Measurements from ENCODE around the gene IGFL2. TPM values are rescaled to one million over a fixed set of nuclear protein-coding genes. Genes with fewer than 3 reads are reported as not detected.

Gene IGFL2
- total RNA-seq, 1 experiment from 2014 or later, result not detected

- RAD21 ChIA-PET (ENCODE audit: low non-redundant PET in 1 of 2, low total read pairs in 2 of 2, uncharacterized antibody in 2 of 2, unreplicated experiment in 2 of 2), result no interaction called here
- Histone ChIP-seq H3K27me3 (ENCODE audit: insufficient read depth, low read length) (no peaks in the 10 kb centered on the region), H3K27ac (ENCODE audit: low read depth, low read length) (no peak overlapping the region)
Measured at GRCh38 chr19:46111376-46111775, 36.7 kb upstream of the IGFL2 start.

More at GRCh38 chr19:46111376-46111775, 36.7 kb upstream of the IGFL2 start:
- no peak for TF ChIP-seq ZNF274 (IDR thresholded peaks at IDR 0.05; ENCODE audit: low read depth, low read length)
- TF ChIP-seq MAX (IDR thresholded peaks at IDR 0.05), result no peak
- TF ChIP-seq SIN3A (IDR thresholded peaks at IDR 0.05; ENCODE audit: low read depth), result no peak
- TF ChIP-seq EZH2phosphoT487 (IDR thresholded peaks at IDR 0.05; ENCODE audit: borderline replicate concordance), result no peak
- no peak for TF ChIP-seq CEBPB (IDR thresholded peaks at IDR 0.05; ENCODE audit: low read depth)
- no peak for TF ChIP-seq ATF3 (IDR thresholded peaks at IDR 0.05)
- TF ChIP-seq POLR2A (IDR thresholded peaks at IDR 0.05; ENCODE audit: borderline replicate concordance, extremely low read depth, insufficient read depth, insufficient read length), result no peak
- no peak for TF ChIP-seq JUND (IDR thresholded peaks at IDR 0.05)
- TF ChIP-seq CTCF (IDR thresholded peaks at IDR 0.05 in 2 of 3, conservative IDR thresholded peaks at IDR 0.05 in 1 of 3; ENCODE audit: borderline replicate concordance in 1 of 3, insufficient read depth in 1 of 3, low read depth in 2 of 3, low read length in 2 of 3), result no peak
- TF ChIP-seq EGR1 (IDR thresholded peaks at IDR 0.05; ENCODE audit: low read depth), result no peak
- DNase-seq (ENCODE audit: low read depth, low spot score) (no peak), ATAC-seq (no peak)
- ChIA-PET CTCF (no interaction called here), POLR2A (no interaction called here)
- no peak overlapping the region for H3K4me3 ChIP-seq (replicated peaks in 1 of 2; ENCODE audit: low read depth in 1 of 2, low read length in 2 of 2)
- H3K4me2 ChIP-seq (ENCODE audit: low read length), result no peak overlapping the region
- H3K9me3 ChIP-seq (ENCODE audit: control insufficient read depth in 1 of 2, insufficient read depth in 1 of 2, low read depth in 1 of 2, low read length in 2 of 2), result peaks cover 0 to 5% of the 10 kb centered on the region in 2 experiments; a peak in 1 of 4 replicates
- BruUV-seq (replicated peaks), result no TSS peak
- no peak overlapping the region for H3K9ac ChIP-seq (ENCODE audit: low read length)
- H4K20me1 ChIP-seq (ENCODE audit: insufficient read depth), result no peaks in the 10 kb centered on the region
- no peaks in the 10 kb centered on the region for H3K36me3 ChIP-seq (ENCODE audit: control insufficient read depth in 1 of 2, insufficient read depth in 2 of 2, low read length in 2 of 2)
- H3K9me2 ChIP-seq (ENCODE audit: insufficient read depth), result no peaks in the 10 kb centered on the region
- no peak overlapping the region for H2AFZ ChIP-seq (ENCODE audit: low read depth, low read length, poor library complexity, severe bottlenecking)
- no peaks in the 10 kb centered on the region for H3K79me2 ChIP-seq (ENCODE audit: insufficient read depth, low read length)
- intact Hi-C loops (cut with micrococcal nuclease), result no loop called here
- H3K4me1 ChIP-seq (ENCODE audit: control insufficient read depth in 1 of 2, insufficient read depth in 2 of 2, low read length in 2 of 2), result peaks cover 14 to 19% of the 10 kb centered on the region in 2 experiments
